ENCODE measurements around the gene CUEDC1.

DNA sequence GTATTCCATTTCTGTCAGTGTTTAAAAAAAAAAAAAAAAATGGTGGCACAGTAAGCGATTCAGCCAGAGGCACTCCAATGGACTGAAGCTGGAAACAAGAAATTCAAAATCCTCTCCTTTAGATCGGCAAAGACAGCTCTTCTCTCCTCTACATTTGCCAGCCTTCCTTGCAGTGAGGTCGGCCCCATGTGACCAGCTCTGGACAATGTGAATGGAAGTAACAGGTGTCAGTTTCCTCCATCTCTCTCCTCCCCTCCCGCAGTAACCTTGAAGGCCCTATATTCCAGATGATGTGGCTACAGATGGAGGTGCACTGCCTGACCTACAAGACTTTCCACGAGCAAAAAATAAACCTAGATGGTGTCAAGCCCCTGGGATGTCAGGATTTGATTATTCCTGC is 15.0 kb downstream of the CUEDC1 start:
- TF ChIP-seq POLR2AphosphoS5 (IDR thresholded peaks at IDR 0.05; ENCODE audit: borderline replicate concordance, low read depth, low read length) (no peak), EZH2 (IDR thresholded peaks at IDR 0.05) (no peak), FOXP2 (optimal IDR thresholded peaks at IDR 0.05; ENCODE audit: control extremely low read depth, extremely low read length, insufficient read depth) (no peak)
